Aorta (tissue), 5 donors: ENCODE results near the gene DUSP14. TPM values are rescaled to one million over a fixed set of nuclear protein-coding genes. Genes with fewer than 3 reads are reported as not detected.
"Not testable (repeated sequence)": the region's sequence is repeated elsewhere in the genome, so short reads cannot be mapped to it uniquely, and the experiment has no call there.

Experiments used
- ATAC-seq: fragments of 200-7000 bp; cut with Tn5 transposase; one replicate; pipeline ENCODE4 v1.9.1; 2022; ENCODE audit warnings: moderate library complexity; ENCODE audit not compliant: low FRiP score
- DNase-seq, 2 donors: peaks; one replicate each; pipeline ENCODE4 v3.0.0-alpha.2; 2020
- H3K27ac ChIP-seq, 2 donors: one replicate each; pipeline ENCODE4 v1.5.1; 2013; ENCODE audit warnings: low read length in 2 of 2, mild to moderate bottlenecking in 2 of 2, moderate library complexity in 2 of 2, control low read depth in 1 of 2, inconsistent platforms in 1 of 2, low read depth in 1 of 2
- H3K27me3 ChIP-seq, 2 donors: one replicate each; pipeline ENCODE4 v1.6.1; 2013; ENCODE audit warnings: control low read depth in 1 of 2, low read length in 1 of 2, mild to moderate bottlenecking in 1 of 2, moderate library complexity in 1 of 2; ENCODE audit not compliant: insufficient read depth in 2 of 2, control insufficient read depth in 1 of 2
- H3K36me3 ChIP-seq, 2 donors: one replicate each; pipeline ENCODE4 v1.6.1; 2013; ENCODE audit warnings: control low read depth in 1 of 2, low read length in 1 of 2, mild to moderate bottlenecking in 1 of 2; ENCODE audit not compliant: insufficient read depth in 2 of 2, control insufficient read depth in 1 of 2
- H3K4me1 ChIP-seq, 2 donors: one replicate each; pipeline ENCODE4 v1.6.1; 2013; ENCODE audit warnings: low read length in 2 of 2, control low read depth in 1 of 2, mild to moderate bottlenecking in 1 of 2, moderate library complexity in 1 of 2; ENCODE audit not compliant: insufficient read depth in 2 of 2, control insufficient read depth in 1 of 2
- H3K4me3 ChIP-seq, 2 donors: one replicate each; pipeline ENCODE4 v1.5.1; 2013; ENCODE audit warnings: low read length in 2 of 2, control low read depth in 1 of 2, mild to moderate bottlenecking in 1 of 2
- H3K9me3 ChIP-seq: one replicate; pipeline ENCODE4 v1.6.1; 2013; ENCODE audit warnings: mild to moderate bottlenecking, low read length; ENCODE audit not compliant: control insufficient read depth
- WGBS, 2 donors: extraction: QIAGEN DNeasy Blood & Tissue Kit; methylation state at CpG; one replicate each; pipeline ENCODE4 v1.1.7; 2013; 5-methylcytosine and 5-hydroxymethylcytosine counted together
- intact Hi-C, 2 donors: fragments of 100-400 bp; cut with DNase I; formaldehyde crosslinking; loops; one replicate each; pipeline versions ENCODE4 v1.14.2 to v1.15.0; 2022
- polyA plus RNA-seq, 2 donors: library from polyadenylated mRNA; stranded (reverse); fragments of 200-250 nt; gene quantifications; one replicate each; pipeline ENCODE4 v1.2.3, GENCODE V29; 2013
- total RNA-seq, 2 donors: library from RNA; stranded (reverse); fragmentation: NEBNext Ultra II Directional; extraction: Animal tissue kit (Norgen Biotek cat#: 25700); gene quantifications; one replicate each; pipeline ENCODE4 v1.2.1, GENCODE V29; 2021
- donor health status: healthy with polysubstance abuse.
- donor health status: Bipolar disorder and iron deficiency.
- donor health status: DM: no; HTN: no; CAD: no.
- donor health status: DM: no; HTN: no; CAD: no.
- donor health status: DM: yes; HTN: yes; CAD: no.

DUSP14 gene
- total and polyA plus RNA-seq, 4 donors: 3.8 to 9.7 (median 7.8) TPM

DNA sequence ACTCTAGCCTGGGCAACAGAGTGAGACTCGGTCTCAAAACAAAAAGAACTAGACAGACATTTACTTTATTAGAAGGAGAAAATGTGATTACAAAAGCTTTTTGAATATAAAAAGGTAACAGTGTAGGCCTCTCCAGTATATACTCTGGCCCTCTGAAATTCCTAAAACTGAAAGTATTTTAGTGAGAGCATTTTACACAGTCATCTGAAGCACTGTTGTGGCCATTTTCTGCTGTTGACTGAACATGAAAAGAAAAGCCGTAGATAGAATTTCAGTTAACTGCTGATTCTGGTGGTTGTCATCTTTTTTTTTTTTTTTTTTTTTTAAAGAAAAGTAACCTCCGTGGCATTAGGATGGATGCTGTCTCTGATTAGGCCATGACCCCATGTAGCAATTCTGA lies 15.6 kb downstream of the DUSP14 start:
- no peaks in the 10 kb centered on the region for H3K27me3 ChIP-seq
- 87 to 92% methylated on average over 3 of the region's 3 CpGs for WGBS, 2 donors
- H3K27ac ChIP-seq: no peak overlapping the region
- no peaks in the 10 kb centered on the region for H3K4me1 ChIP-seq
- no peaks in the 10 kb centered on the region for H3K36me3 ChIP-seq
- intact Hi-C loops: no loop called here
- H3K4me3 ChIP-seq: no peak overlapping the region
- ATAC-seq (no peak), DNase-seq (no peak)
- H3K9me3 ChIP-seq: no peaks in the 10 kb centered on the region

DNA sequence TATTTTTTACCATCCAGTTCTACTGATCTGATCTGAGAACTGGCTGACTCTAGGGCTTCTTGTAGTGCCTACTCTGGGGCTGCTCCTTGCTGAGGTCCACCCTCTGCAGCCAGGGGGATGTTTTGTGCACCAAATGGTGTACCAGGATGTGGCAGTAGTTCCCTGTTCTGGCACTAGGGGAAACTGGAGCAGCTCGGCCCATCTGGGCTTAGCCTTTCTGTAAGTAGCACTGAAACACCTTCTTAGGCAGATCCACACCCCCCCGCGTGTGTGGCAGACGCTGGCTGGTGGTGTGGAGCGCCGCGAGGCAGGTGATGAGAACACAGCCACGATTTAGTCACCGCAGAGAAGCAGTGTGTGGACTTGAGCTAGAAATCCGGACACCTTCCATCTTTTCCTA lies 17.0 kb downstream of the DUSP14 start:
- H3K27ac ChIP-seq: no peak overlapping the region
- DNase-seq: no peak
- H3K4me3 ChIP-seq: no peak overlapping the region
- intact Hi-C loops: no loop called here
- H3K9me3 ChIP-seq: no peaks in the 10 kb centered on the region
- WGBS, 2 donors: 63% methylated on average over 10 of the region's 10 CpGs
- H3K27me3 ChIP-seq: no peaks in the 10 kb centered on the region
- no peaks in the 10 kb centered on the region for H3K4me1 ChIP-seq
- no peaks in the 10 kb centered on the region for H3K36me3 ChIP-seq
- no peak for ATAC-seq

DNA sequence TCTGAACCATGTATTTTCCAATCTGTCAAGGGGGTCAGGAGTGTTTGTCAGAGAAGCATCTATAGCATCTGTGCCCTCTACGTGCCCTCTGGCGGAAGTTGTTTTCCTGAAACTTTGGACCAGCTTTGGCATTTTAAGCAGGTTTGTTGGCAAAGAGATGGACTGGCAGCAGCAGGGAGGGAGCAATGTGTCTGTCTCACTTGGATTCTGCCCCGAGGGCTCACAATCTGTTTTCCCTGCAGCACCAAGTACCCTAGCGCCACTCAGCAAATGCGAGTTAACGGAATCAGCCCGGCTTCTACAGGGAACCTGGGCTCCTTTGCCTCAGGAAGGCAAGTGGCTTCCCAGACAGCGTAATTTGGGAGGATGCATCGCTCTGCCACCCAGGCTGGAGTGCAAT lies 17.4 kb downstream of the DUSP14 start:
- Histone ChIP-seq H3K9me3 (no peaks in the 10 kb centered on the region), H3K27ac (no peak overlapping the region), H3K36me3 (no peaks in the 10 kb centered on the region), H3K4me1 (no peaks in the 10 kb centered on the region), H3K27me3 (no peaks in the 10 kb centered on the region), H3K4me3 (no peak overlapping the region)
- 83 to 84% methylated on average over 9 of the region's 9 CpGs for WGBS, 2 donors
- DNase-seq: no peak
- ATAC-seq: no peak
- intact Hi-C loops: no loop called here

DNA sequence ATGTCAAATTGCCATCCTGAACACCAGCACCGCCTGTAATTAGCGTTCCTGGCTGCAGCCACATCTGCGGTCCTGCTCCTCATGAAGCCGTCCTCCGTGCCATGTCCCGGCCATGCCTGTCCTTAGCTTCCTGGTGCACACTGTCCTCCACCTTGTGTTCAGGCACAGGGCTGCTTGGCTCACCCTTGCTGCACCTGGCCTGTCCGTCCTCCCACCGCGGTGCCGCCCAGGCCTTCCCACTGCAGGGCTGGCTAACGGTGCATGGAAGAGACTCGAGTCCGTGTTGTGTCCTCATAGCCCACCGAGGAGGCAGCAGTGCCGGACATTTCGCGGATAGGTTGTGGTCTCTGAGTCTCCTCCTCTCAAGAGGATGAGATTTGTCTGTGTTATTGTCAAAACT lies 20.4 kb downstream of the DUSP14 start:
- no peak for DNase-seq
- Histone ChIP-seq H3K27ac (no peak overlapping the region), H3K27me3 (no peaks in the 10 kb centered on the region), H3K4me3 (no peak overlapping the region), H3K4me1 (no peaks in the 10 kb centered on the region), H3K9me3 (no peaks in the 10 kb centered on the region), H3K36me3 (peaks cover 0 to 3% of the 10 kb centered on the region in 2 donors)
- WGBS, 2 donors: 94 to 95% methylated on average over 17 of the region's 17 CpGs
- no peak for ATAC-seq
- intact Hi-C loops: no loop called here

GRCh38 chr17:37511642-37512041 lies 22.0 kb downstream of the DUSP14 start:
- H3K4me3 ChIP-seq, intact Hi-C loops, DNase-seq, ATAC-seq, H3K4me1 ChIP-seq, H3K27me3 ChIP-seq, H3K36me3 ChIP-seq, H3K9me3 ChIP-seq, H3K27ac ChIP-seq: not testable (repeated sequence)
- WGBS, 2 donors: 81 to 96% methylated on average over 1 of the region's 1 CpG

- ATAC-seq (no peak), DNase-seq (no peak)
- intact Hi-C loops: no loop called here
- Histone ChIP-seq H3K27me3 (no peaks in the 10 kb centered on the region), H3K4me3 (no peak overlapping the region), H3K27ac (no peak overlapping the region), H3K9me3 (no peaks in the 10 kb centered on the region), H3K36me3 (peaks cover 0 to 3% of the 10 kb centered on the region in 2 donors), H3K4me1 (no peaks in the 10 kb centered on the region)
- 80% methylated on average over 24 of the region's 24 CpGs for WGBS, 2 donors
Observed at GRCh38 chr17:37512442-37513068, 22.9 kb downstream of the DUSP14 start.

GRCh38 chr17:37513711-37514110 lies 24.0 kb downstream of the DUSP14 start:
- intact Hi-C loops: no loop called here
- Histone ChIP-seq H3K36me3 (peaks cover 0 to 6% of the 10 kb centered on the region in 2 donors), H3K9me3 (no peaks in the 10 kb centered on the region), H3K4me3 (no peak overlapping the region), H3K27me3 (no peaks in the 10 kb centered on the region), H3K27ac (no peak overlapping the region), H3K4me1 (no peaks in the 10 kb centered on the region)
- ATAC-seq (no peak), DNase-seq (no peak)
- WGBS, 2 donors: 89% methylated on average over 10 of the region's 10 CpGs

GRCh38 chr17:37516127-37516571 lies 26.5 kb downstream of the DUSP14 start:
- no peaks in the 10 kb centered on the region for H3K9me3 ChIP-seq
- H3K27me3 ChIP-seq: no peaks in the 10 kb centered on the region
- no peak overlapping the region for H3K27ac ChIP-seq
- ATAC-seq (no peak), DNase-seq (no peak)
- H3K36me3 ChIP-seq: peaks cover 0 to 9% of the 10 kb centered on the region in 2 donors
- no peak overlapping the region for H3K4me3 ChIP-seq
- intact Hi-C loops: no loop called here
- no peaks in the 10 kb centered on the region for H3K4me1 ChIP-seq
- 60 to 68% methylated on average over 6 of the region's 6 CpGs for WGBS, 2 donors

DNA sequence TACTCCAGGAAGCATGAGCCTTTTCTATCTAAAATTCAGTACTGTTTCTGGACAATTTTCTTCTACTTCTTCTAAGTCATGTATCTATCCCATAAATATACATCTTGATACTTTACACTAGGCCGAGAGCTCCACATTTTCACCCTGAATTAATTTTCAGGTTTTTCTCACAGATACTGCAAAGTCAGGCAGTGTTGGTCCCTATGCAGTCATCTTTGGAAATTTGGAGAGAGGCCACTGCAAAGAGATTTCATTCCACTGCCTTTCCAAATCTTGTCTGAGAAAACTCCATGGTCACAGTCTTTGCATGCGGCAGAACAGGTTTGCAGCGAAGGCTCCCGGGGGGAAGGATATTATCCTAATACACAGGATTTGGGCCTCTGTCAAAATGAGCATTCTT lies 28.2 kb downstream of the DUSP14 start:
- Histone ChIP-seq H3K4me3 (no peak overlapping the region), H3K27me3 (no peaks in the 10 kb centered on the region), H3K36me3 (peaks cover 0 to 6% of the 10 kb centered on the region in 2 donors), H3K4me1 (no peaks in the 10 kb centered on the region), H3K9me3 (no peaks in the 10 kb centered on the region), H3K27ac (no peak overlapping the region)
- intact Hi-C loops: no loop called here
- 90% methylated on average over 4 of the region's 4 CpGs for WGBS, 2 donors
- no peak for DNase-seq
- ATAC-seq: no peak
